Measurements from ENCODE around the gene TENM4. TPM values are rescaled to one million over a fixed set of nuclear protein-coding genes. Genes with fewer than 3 reads are reported as not detected.

The TENM4 gene
- total and polyA plus RNA-seq, 11 donors: 0.08 to 6.4 (median 1.0) TPM

DNA sequence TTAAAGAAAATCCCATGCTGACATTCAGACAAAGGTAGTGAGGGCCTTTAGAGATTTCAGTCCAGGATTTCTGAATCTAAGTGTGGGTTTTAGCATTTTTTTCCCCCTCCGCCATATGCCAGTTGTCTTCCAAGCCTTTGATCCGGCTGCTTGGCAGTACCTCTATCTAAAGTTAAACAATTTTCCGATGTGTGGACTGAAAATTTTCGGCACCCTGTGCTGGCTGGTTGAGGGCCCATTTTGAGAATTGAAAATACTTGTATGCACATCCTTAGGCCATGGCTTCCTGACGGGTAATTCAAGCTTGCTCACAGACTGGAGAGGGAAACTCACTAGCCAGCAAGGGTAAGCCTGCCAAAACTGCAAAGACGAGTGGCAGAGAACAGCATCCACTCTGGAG lies 734.3 kb downstream of the TENM4 start:
- Histone ChIP-seq H3K27ac (no peak overlapping the region), H3K4me3 (no peak overlapping the region), H3K4me1 (no peaks in the 10 kb centered on the region), H3K27me3 (no peaks in the 10 kb centered on the region), H3K36me3 (no peaks in the 10 kb centered on the region), H3K9me3 (no peaks in the 10 kb centered on the region)
- no peak for DNase-seq
- no peak for TF ChIP-seq POLR2A (IDR thresholded peaks at IDR 0.05)
- TF ChIP-seq, protein P1, sequence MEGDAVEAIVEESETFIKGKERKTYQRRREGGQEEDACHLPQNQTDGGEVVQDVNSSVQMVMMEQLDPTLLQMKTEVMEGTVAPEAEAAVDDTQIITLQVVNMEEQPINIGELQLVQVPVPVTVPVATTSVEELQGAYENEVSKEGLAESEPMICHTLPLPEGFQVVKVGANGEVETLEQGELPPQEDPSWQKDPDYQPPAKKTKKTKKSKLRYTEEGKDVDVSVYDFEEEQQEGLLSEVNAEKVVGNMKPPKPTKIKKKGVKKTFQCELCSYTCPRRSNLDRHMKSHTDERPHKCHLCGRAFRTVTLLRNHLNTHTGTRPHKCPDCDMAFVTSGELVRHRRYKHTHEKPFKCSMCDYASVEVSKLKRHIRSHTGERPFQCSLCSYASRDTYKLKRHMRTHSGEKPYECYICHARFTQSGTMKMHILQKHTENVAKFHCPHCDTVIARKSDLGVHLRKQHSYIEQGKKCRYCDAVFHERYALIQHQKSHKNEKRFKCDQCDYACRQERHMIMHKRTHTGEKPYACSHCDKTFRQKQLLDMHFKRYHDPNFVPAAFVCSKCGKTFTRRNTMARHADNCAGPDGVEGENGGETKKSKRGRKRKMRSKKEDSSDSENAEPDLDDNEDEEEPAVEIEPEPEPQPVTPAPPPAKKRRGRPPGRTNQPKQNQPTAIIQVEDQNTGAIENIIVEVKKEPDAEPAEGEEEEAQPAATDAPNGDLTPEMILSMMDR (IDR thresholded peaks at IDR 0.05): no peak
- 83 to 93% (median 90%) methylated on average over 6 of the region's 6 CpGs for WGBS, 4 donors
- ATAC-seq: no peak
- intact Hi-C loops (cut with DNase I): no loop called here

DNA sequence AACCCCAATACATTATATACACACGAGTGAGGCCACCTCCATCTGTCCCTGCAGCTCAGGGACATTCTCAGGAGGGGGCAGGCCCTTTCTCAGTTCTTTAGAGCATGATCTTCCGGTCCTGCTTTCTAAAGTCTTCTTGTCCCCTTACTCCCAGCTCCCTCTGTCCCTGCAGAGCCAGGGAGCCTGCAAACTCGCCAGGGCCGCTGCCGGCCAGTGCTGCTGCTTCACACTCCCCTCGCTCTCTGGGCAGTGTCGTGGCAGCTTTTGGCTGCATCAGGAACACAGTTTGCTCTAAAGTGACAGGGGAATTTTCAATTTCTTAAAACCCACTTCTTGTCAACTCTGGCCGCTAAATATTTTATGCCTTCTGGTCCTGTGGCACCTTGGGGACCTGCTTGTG lies 736.0 kb downstream of the TENM4 start:
- no peaks in the 10 kb centered on the region for H3K36me3 ChIP-seq
- intact Hi-C loops (cut with DNase I): no loop called here
- H3K4me1 ChIP-seq: no peaks in the 10 kb centered on the region
- TF ChIP-seq POLR2A (IDR thresholded peaks at IDR 0.05): no peak
- TF ChIP-seq, protein P1 (IDR thresholded peaks at IDR 0.05): no peak
- no peak overlapping the region for H3K4me3 ChIP-seq
- H3K27me3 ChIP-seq: no peaks in the 10 kb centered on the region
- ATAC-seq: no peak
- no peak overlapping the region for H3K27ac ChIP-seq
- 86 to 91% (median 88%) methylated on average over 8 of the region's 8 CpGs for WGBS, 4 donors
- no peak for DNase-seq
- no peaks in the 10 kb centered on the region for H3K9me3 ChIP-seq

DNA sequence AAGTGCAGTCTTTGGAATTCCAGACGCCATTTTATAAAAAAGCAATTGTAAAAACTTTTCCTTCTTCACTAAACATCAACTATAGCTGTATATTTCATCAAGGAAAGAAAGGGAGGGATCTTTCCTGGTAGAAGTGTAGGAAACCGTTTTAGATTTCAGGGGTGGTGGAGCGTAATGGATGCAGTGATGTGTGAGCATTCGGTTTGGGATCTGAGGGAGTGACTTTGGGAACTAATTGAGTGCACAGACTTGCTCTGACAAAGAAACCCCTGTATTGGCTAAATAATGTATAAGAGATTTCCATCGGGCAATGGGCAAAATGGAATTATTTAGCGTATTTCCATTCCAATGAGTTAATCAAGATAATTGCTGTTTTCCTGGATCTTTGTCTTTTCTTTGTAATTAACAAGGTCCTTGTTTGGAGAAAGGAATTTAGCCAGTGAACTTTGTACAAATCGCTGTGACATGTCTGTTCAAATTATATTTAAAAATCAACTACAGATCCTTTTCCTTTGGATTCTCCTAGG lies 741.2 kb downstream of the TENM4 start:
- no peaks in the 10 kb centered on the region for H3K36me3 ChIP-seq
- H3K4me1 ChIP-seq: peaks cover 0 to 10% (median 0%) of the 10 kb centered on the region in 12 donors
- peaks cover 0 to 4% (median 0%) of the 10 kb centered on the region in 9 donors for H3K27me3 ChIP-seq
- no peaks in the 10 kb centered on the region for H3K9me3 ChIP-seq
- ATAC-seq (no peak), DNase-seq (no peak)
- H3K4me3 ChIP-seq: no peak overlapping the region
- intact Hi-C loops (cut with DNase I): no loop called here
- no peak overlapping the region for H3K27ac ChIP-seq
- TF ChIP-seq POLR2A (IDR thresholded peaks at IDR 0.05): no peak
- TF ChIP-seq, protein P1 (IDR thresholded peaks at IDR 0.05): no peak
- 81 to 85% (median 83%) methylated on average over 7 of the region's 7 CpGs for WGBS, 4 donors

DNA sequence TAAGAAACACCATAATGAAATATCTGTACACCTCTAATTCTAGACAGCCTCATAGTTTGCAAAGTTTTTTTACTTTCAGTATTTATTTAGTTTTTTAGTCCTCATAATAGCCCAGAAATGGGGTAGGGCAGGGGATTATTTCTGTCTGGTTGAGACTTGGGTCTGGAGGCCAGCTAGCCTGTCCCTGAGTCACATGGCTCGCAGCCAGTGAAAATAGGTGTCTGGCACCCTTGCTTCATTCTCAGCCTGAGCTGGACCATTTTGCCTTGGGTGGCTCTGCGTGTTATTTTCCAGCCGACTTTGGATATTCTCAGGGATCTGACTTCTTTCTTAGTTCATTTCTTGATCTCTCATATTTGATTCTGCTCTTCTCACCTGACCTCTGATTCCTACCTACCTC lies 742.2 kb downstream of the TENM4 start:
- Histone ChIP-seq H3K9me3 (no peaks in the 10 kb centered on the region), H3K27me3 (peaks cover 0 to 4% (median 0%) of the 10 kb centered on the region in 9 donors), H3K4me1 (peaks cover 0 to 10% (median 0%) of the 10 kb centered on the region in 12 donors), H3K36me3 (no peaks in the 10 kb centered on the region), H3K4me3 (no peak overlapping the region), H3K27ac (no peak overlapping the region)
- TF ChIP-seq POLR2A (IDR thresholded peaks at IDR 0.05): no peak
- TF ChIP-seq, protein P1 (IDR thresholded peaks at IDR 0.05): no peak
- 37 to 69% (median 51%) methylated on average over 3 of the region's 3 CpGs for WGBS, 4 donors
- ATAC-seq (peak in 3 of 4 donors; percentile 82 to 96 (median 88)), DNase-seq (peak; percentile 47 to 79 (median 69))
- intact Hi-C loops (cut with DNase I): no loop called here

Measured in heart left ventricle (tissue), 16 donors.